Stimulated activated CD4-positive, alpha-beta T cell treated with anti-CD3 and anti-CD28 coated beads, Interleukin-4, amount 100 ng/mL, for 4 hours (primary cell): ENCODE data around the gene JMJD8.
"Not testable (repeated sequence)": the region's sequence is repeated elsewhere in the genome, so short reads cannot be mapped to it uniquely, and the experiment has no call there.

Experiments
- DNase-seq, 2 experiments: peaks; one replicate each; pipeline ENCODE4 v3.0.0-alpha.2; 2020

The JMJD8 gene

DNA sequence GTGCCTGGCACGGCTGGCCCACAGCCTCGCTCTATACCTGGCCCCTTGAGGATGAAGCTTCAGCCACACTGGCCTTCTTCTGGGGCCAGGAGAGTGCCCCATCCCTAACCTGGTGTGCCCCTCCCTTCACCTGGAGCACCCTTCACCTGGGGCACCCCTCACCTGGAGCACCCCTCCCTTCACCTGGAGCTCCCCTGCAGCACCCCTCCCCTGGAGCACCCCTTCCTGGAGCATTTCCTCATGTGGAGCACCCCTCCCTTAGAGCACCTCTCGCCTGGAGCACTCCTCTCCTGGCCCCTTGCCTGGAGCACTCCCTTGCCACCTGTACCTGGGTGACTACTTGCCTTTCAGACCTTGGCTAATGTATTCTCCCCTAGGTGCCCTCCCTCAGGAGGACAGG lies 23.9 kb upstream of the JMJD8 start:
- DNase-seq: no peak

DNA sequence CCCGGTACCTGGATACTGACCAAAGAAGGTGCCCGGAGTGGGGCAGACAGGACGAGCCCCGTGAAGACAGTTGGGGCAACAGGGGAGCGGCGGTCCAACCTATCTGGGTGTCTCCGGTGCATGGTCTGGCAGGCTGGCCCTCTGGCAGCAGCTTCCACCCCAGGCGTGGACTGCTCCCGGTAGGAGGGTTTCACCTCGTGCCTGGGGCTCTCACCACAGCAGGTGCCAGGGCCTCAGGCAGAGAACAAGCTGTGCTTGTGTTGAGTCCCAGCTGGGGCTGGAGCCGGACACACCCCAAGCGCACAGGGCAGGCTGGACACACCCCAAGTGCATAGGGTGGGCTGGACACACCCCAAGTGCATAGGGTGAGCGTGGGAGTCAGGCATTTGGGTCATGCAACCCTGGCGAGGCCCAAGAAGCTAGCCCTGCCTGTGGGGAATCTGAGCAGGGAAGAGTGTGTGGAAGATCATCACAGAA lies 23.0 kb upstream of the JMJD8 start:
- DNase-seq: no peak

DNA sequence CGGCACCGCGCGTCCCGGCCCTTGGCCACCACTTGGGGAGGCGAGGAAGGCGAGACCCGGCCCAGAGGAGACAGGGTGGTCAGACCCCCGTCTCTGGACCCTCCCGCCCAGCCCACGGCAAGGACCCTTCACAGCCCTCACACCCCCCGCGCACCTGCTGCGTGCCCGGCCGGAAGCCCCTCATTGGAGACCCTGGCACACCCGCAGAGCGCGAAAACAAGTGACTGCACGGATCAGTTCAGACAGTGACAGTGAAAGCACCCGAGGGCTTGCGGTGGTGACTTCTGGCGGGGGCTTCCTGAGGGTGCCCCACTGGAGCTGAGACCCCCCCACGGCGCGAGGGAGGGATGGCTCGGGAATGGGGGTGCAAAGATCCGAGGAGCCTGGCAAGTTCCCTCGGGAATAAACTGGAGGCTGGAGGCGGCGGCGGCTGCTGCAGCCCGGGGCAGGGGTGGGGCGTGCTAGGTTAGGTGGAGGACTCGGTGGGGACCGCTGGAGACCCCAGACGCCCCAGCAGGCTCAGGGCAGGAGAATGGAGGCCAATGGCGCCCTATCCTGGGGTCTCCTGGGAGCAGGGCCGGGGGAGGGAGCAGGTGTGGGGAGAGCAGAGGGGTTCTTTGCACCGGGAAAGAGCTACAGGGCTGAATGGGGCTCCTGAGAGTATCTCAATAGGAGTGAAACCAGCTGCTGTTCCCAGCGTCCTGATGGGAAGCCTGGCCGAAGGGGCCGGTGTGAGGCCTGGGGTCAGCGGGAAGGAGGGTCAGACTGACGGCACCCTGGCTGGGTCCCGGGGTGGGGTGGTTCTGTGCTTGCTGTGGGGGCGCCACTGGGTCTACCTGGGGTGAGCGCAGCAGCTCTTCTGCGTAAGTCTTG lies 22.3 kb upstream of the JMJD8 start:
- DNase-seq: no peak

DNA sequence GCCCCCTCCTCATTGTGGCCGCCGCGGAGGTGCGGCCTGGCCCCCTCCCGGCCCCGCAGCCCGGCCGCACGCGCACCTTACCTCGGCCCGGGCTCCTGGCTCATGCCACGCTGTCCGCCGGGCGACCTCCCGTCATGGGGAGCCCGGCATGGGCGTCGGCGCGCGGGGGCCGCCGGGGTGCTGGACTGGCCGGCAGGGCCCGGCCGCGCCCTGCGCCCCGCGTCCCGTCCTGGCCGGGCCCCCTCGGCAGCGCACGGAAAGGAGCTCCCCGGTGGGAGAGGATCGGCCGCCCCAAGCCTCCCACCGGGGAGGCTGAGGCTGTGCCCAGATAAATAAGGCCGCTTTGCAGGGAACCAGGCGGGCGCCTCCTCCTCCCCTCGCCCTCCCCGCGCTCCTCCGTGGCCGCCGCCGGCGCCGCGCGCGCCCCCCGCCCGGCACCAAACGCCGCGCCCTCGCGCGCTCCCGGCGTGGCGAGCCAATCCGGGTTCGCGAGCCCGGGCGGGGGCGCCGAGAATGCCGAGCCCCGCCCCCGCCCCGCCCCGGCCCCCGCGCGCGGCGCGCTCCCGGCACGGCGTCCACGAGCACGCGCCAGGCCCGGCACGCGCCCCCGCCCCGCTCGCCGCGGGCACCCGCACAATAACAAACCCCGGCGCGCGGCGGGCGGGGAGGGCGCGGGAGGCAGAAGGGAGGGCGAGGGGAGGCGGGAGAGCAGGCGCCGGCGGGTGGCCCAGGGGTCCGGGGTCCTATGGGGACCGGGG lies 21.5 kb upstream of the JMJD8 start, which contains the start of gene FBXL16:
FBXL16 (minus strand) TSS at position 371 of the 758 bp plus-strand sequence. CDS start 8,396 bp downstream, outside the sequence.
- no peak for DNase-seq

DNA sequence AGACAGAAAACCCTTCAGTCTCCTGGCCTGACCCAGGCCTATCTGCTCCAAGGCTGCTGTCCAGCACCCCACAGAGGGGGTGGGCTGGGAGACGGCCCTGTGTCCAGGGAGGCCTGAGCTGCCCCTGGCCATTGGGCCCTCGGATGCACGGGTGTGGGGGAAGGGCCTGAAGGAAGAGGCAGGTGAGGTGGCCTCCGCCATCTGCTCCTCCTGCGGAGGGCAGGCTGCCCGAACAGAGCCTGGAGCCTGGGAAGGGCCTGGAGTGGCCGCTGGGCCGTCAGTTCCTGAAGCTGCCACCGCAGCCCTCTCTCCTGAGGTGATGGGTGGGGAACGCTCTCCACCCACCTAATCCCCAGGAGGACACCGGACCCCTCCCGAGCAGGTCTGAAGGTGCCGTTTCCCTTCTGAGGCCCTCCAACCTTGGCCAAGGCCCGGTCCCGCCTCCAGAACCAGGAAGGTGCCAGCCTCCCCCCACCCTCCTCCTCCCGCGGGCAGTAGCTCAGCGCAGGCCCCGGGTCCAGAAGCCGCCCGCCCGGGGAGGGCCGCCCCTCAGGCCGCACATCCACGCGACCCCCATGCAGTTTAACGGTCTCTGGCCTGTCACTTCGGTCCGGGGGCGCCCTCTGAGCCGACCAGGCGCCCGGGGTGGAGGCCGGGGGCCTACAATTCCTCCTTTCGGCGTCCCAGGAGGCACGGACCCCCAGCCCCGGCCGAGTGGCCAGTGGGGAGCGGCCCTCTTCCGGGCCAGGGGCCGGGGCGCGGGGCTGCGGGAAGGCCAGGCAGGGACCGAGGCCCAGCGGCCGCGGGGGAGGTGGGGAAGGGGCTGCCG lies 20.6 kb upstream of the JMJD8 start:
- no peak for DNase-seq

DNA sequence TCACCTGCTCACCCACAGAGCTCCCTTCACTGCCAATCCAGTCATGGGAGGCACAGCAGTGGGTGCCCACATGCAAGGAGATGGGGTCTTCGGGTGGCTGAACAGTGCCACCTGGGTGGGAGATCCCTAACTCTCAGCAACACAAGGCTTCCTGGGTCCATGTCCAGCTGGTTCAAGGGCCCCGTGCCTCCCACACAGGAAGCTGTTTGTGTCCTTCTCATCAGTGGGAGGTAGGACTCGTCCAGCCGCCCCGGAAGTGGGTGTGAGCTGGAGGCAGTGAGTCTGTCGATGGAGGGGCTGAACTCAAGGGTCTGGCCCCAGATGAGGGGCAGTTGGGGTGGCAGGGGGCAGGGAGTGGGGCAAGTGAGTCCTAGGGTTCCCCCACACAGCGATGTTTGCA lies 19.9 kb upstream of the JMJD8 start:
- DNase-seq: no peak

DNA sequence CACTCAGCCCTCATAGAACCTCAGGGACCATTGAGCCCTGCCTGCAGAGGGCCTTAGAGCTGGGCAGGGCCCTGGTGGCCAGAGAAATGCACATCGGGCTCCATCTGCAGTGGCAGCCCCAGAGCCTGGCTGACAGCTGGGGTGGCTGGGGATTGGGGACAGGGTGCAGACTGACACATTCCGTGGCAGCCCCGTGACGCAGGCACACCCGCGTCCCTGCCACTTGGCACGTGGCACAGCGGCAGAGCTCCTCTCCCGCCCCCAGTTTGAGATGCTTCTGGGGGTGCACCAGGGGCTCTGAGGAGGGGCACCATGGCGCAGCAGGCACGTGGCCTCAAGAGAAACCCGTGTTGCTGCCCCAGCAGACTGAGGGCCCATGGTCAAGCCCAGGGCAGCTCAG lies 19.3 kb upstream of the JMJD8 start:
- DNase-seq: no peak

DNA sequence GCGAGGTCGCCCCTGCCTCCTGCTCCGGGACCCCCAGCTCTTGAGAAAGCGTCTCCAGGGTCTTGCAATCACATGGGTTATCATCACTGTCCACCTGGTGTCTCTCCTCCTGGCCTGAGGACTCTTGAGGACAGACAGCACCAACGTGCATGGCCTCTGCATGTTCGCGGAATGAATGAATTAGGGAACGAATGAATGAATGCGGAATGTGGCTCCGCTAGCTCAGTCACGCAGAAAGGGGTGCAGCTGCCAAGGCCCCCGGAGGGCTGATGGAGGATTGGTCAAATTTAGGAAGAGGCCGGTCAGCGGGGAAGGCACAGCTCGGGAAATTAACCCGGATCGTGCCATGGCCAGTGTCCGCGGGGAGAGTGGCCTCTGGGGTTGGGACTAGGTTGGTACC lies 18.2 kb upstream of the JMJD8 start:
- DNase-seq: no peak

DNA sequence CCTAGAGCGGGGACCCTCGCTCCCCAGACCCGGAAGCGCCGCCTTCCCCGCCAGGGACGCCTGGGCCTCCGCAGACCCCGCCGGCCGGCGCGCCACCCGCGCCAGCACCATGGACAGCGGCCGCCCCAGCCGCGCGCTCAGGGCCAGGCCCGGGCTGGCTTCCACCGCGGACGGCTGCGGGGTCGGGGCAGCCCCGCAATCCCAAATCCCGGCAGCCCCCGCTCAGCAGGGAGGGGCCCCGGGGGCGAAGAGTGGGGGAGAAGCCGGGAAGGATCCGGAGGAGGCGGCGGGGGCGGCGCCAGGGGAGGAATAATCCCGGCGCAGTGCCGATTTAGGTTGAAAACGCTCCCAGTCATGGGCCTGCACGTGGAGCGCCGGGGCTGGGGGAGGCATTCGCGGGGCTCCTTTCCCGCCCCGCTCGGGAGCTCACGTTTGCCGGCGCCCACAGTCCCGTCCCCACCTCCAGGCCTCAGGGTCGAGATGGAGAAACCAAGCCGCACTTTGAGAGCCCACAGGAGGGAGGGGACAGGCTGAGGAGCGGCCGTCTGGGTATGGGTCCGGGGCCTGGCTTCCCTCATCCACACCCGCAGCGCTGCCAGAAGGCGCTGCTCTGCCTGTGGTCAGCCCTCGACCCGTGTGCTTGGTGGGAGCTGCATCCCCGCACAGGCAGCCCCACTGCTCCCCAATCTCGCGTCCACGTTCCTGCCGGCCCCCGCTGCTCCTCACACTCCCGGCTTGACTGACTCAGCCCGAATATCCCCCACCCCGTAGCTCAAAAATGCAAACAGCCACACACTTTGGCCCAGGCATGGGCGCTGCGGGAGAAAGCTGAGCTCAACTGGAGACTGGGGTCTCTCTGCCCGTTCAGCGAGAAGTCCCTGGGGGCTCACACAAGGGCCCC lies 16.8 kb upstream of the JMJD8 start:
- DNase-seq: peak in 1 of 2 experiments; percentile 59

DNA sequence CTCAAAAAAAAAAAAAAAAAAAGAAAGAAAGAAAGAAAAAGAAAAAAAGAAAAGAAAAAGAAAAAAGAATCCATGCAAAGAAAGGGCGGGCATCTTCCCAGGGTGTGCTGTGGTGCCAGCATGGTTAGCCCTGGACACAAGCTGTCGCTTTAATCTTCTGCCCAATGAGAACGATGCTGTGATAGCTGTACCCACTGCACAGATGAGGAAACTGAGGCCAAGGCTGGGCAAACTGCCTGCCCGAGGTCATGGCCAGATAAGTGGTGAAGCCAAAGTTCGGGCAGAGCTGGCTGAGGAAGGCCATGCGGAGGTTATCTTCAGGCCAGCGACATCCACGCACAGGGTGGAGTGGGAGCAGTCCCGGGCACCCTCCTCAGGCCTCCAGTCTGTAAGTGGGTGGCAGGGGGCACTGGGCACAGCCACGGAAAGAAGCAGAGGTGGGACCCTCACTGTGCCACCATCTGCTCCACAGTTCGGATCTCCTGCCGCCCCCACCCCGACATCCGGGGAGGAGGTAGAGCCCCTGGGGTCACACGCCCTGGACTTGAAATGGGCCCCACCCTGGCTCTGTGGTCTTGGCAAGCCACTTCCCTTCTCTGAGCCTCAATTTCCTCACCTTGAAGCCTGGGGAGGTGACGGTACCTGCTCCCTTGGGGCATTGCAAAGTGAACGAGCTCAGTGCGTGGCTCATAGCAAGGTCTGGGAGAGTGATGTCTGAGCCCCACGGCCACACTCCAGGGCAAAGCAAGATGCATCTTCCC lies 15.0 kb upstream of the JMJD8 start:
- DNase-seq: no peak

DNA sequence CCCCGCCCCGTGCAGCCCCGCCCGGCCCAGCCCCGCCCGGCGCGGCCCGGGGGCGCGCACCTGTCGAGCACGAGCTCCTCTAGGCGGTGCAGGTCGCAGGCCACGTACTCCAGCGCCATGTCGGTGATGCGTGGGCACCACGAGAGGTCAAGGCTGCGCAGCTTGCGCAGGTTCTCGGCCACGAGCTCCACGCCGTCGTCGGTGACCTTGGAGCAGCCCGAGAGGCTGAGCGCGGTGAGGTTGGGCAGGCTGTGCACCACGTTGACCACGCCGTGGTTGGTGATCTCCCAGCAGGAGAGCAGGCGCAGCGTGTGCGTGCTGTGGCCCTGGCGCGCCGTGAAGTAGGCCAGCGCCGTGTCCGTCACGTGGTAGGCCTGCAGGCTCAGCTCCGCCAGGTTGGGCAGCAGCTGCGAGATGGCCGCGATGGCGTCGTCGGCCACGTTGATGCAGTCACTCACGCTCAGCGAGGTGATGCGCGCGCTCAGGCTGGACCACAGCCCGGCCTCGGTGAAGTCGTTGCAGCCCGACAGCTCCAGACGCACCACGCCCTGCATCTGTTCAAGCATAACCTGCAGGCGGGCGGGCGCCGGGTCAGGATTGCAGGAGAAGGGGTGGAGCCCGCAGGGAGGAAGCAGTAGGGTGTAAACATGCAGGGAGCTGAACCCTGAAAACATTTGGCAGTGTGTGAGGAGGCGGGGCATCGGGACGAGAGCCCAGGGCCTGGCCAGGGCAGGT lies 11.4 kb upstream of the JMJD8 start:
- DNase-seq: peak; percentile 67 to 72

DNA sequence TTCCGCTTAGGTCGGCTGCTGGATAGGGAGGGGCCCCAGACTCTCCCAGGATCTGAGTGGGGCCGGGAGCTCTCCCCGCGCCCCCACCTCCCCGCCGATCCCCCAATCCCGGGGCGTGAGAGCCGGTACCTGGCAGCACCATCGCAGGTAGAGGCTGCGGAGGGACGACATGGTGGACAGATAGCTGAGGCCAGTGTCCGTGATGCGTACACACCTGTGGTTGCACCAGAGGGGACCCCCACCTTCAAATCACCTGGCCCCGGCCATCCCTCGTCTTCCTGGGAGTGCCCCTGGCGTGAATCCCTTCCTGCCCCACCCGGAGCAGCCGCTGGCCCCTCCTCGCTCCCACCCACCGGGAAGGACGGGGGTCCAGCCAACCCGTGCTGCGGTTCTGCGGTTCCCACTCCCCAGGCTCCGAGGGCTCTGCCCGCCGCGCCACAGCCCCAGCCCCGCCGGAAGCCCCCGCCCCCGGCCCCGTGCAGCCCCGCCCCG lies 10.8 kb upstream of the JMJD8 start:
- DNase-seq: no peak

DNA sequence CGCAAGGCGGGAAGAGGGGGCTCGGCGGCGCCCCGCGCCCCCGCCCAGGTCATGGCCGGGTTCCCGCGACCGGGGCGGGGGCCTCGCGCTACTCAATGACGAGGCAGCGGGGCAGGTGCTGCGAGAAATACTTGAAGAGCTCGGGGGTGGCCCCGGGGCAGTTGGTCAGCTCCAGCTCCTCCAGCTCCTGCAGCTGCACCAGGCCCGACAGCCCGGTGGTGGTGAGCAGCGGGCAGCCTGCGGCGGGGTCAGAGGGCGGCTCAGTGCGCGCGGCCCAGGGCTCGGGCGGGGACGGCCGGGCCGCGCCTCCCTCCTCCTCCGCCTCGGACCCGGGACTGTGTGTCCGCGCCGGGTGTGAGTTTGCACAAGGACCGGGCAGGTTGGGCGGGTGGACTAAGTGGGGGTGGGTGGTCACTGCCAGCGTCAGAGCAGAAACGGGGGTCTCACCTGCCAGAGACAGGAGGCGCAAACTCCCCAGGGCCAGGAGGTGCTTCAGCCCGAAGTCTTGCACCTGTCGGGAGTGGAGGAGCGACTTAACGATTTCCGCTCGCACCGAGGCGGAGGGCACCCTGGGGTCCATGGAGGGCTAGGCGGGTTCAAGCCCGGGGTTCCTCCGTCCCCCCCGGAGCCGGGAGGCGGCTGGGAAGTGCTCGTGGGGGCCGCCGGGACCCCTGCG lies 10.2 kb upstream of the JMJD8 start:
- no peak for DNase-seq

DNA sequence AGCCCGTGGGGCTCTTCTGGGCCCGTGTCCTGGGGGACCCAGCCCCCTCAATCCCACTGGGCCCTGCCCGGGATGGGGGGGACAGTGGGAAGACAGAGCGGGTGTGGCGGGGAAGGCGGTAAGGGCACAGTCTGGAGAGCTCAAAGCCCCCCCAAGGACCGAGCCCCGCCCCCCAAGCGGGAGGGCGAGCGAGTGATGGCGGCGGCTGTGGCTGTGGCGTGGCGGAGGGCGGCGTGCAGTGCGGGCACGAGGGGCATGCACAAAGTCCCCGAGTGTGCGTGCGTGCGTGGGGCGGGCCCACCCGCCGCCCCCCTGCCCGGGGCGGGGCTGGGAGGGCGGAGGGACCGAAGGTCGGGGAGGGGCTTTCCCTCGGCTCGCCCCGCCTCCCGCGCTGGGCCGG lies 9.6 kb upstream of the JMJD8 start:
- peak in 1 of 2 experiments; percentile 30 for DNase-seq

DNA sequence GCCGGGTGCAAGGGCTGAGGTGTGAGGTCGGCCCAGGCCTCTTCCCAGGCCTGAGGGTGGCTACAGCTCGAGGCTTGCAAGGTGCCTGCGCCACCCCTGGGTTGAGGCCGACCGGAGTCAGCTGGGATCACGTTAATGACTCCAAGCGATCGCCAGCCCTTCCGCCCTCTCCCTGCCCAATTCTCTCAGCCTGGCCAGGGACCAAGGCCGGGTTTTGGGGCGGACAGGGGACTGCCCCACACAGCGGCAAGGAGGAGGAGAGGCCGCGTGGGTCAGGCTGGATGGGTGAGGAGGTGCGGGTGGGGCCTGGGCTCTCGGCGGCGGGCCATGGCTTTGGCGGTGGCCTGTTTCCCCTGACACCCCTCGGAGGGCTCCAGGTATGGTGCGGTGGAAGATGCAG lies 9.2 kb upstream of the JMJD8 start:
- no peak for DNase-seq

DNA sequence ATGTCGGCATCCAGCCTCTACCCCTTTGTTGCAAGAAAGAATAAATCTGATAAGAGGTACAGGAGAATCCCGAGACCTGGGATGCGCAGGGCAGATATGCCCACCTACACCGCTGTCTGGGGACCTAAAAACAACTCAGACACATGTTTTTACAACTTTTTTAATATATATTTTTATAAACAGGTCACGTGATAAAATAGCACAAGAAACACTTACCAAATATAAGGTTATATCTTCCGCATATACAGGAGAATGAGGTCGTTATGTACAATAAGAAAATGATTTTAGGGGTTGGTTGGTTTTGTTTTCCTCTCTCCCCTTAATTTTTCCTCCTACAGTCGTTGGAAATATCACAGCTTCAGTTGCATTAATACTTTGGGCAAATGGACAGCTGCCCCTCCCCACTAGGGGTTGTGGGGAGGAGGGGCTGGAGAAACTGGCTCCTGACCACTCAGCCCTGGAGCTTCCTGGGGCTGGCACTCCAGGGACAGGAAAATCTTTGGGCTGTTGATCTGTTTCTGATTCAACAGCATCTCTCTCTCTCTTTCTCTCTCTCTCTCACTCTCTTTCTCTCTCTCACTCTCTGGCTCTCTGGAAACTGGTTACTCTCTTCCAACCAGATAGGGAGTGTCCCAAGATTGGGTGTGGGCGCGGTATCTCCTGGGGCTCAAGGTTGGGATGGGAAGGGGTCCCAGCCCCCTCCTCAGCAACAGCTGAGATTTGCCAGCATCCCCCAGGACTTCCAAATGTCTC lies 8.4 kb upstream of the JMJD8 start:
- no peak for DNase-seq

DNA sequence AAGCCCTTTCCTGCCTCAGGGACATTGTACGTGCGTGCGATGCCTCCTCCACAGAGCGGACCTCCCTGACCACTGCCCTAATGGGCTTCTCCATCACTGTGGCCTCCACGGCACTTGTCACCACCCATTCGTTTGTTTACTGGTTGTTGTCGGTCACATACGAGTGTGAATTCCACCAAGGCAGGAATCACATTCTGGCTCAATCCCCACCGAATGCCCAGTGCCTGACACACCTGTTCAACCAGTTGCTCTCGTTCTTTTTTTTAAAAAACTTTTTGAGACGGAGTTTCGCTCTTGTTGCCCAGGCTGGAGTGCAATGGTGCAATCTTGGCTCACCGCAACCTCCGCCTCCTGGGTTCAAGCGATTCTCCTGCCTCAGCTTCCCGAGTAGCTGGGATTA lies 7.1 kb upstream of the JMJD8 start:
- DNase-seq: not testable (repeated sequence)

DNA sequence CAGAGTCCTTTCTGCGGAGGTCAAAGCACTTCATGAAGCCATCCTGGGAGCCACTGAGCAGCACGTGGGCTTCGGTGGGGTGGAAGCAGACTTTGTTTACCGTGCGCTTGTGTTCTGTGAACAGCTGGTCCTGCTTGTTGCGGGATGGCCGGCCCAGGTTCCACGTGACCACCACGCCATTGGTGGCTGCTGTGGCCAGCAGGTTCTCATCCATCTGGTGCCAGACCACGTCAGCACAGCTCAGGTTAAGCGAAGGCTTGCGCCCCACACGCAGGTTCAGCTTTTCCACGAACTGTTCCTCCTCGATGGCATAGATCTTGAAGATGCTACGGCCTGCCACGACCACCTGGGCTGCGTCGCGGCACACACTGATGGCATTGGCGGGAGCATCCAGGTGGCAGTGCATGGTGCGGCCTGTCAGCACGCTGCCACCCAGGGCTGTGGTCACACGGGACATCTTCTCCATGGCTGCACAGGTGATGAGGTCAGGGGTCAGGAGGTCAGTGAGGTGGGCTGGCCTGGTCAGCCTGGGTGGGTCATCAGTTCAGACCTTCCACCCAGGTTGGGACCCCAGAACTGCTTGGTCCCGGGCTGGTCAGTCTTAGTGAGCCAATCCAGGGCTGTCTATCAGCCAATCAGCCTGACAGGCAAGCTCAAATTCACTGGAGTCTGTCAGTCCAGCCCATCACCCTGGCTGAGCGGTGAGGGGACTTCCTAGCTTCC lies 5.2 kb upstream of the JMJD8 start:
- DNase-seq: no peak
